Ovary (tissue), 3 donors: ENCODE measurements around the gene NDST4.

Experiments used
- CTCF ChIP-seq, 3 donors: fragments of 450-650 bp in 2 of 3; fragments of 200-600 bp in 1 of 3; IDR thresholded peaks; one replicate each; pipeline versions ENCODE4 v1.5.1 to v1.8.0; 2016 to 2022; ENCODE audit warnings: antibody characterized with exemption in 3 of 3, mild to moderate bottlenecking in 1 of 3
- EP300 ChIP-seq: sonication (generic); formaldehyde crosslinking; IDR thresholded peaks from one replicate; pipeline ENCODE4 v1.6.1; 2017; ENCODE audit warnings: antibody characterized with exemption
- POLR2A ChIP-seq: fragments of 450-650 bp; IDR thresholded peaks from one replicate; pipeline ENCODE4 v1.6.1; 2017; ENCODE audit warnings: antibody characterized with exemption, mild to moderate bottlenecking, moderate library complexity
- donor health status: DM: no; HTN: no; CAD: no.

- TF ChIP-seq POLR2A (no peak), CTCF (IDR thresholded peaks at IDR 0.05) (no peak), EP300 (no peak)
Measured at GRCh38 chr4:114807759-114808404, 305.5 kb downstream of the NDST4 start.
